Testis (tissue), 3 donors: ENCODE measurements around the gene ZNF136. TPM values are rescaled to one million over a fixed set of nuclear protein-coding genes. Genes with fewer than 3 reads are reported as not detected.

Source experiments
- DNase-seq: peaks from one replicate; pipeline ENCODE4 v3.0.0-alpha.2; 2019
- H3K27ac ChIP-seq, 2 donors: fragments of 200-600 bp; sonication (generic); one replicate each; pipeline ENCODE4 v1.5.1; 2019
- H3K27me3 ChIP-seq: fragments of 200-600 bp; sonication (generic); one replicate; pipeline ENCODE4 v1.5.1; 2019
- H3K36me3 ChIP-seq: fragments of 200-600 bp; sonication (generic); one replicate; pipeline ENCODE4 v1.5.1; 2017; ENCODE audit warnings: low read depth; ENCODE audit errors: missing control alignments
- H3K4me1 ChIP-seq: fragments of 200-600 bp; sonication (generic); one replicate; pipeline ENCODE4 v1.5.1; 2019
- H3K4me3 ChIP-seq, 2 donors: fragments of 200-600 bp; sonication (generic); one replicate each; pipeline ENCODE4 v1.5.1; 2017 to 2019
- H3K9me3 ChIP-seq: fragments of 200-600 bp; sonication (generic); one replicate; pipeline ENCODE4 v1.5.1; 2017
- CTCF ChIP-seq, 3 experiments: fragments of 450-650 bp in 2 of 3; fragments of 200-600 bp in 1 of 3; sonication (generic) in 1 of 3; IDR thresholded peaks; one replicate each; pipeline ENCODE4 v1.5.1; 2016 to 2019; ENCODE audit warnings: antibody characterized with exemption in 3 of 3, mild to moderate bottlenecking in 2 of 3, moderate library complexity in 1 of 3
- POLR2A ChIP-seq: fragments of 450-650 bp; IDR thresholded peaks from one replicate; pipeline ENCODE4 v1.6.1; 2017; ENCODE audit warnings: antibody characterized with exemption, mild to moderate bottlenecking, moderate library complexity
- WGBS, 2 donors: methylation state at CpG; one replicate each; pipeline ENCODE4 v1.1.5; 2018; 5-methylcytosine and 5-hydroxymethylcytosine counted together
- intact Hi-C: fragments of 100-400 bp; cut with DNase I; formaldehyde crosslinking; loops from one replicate; pipeline ENCODE4 v1.15.1; 2023; ENCODE audit warnings: low total_unique reads
- polyA plus RNA-seq: library from polyadenylated mRNA; stranded (reverse); fragments of 350-450 nt; fragmentation: Illumina TruSeq; extraction: RNeasy Lipid Tissue Mini Kit (QIAGEN cat#74804); gene quantifications from one replicate; pipeline ENCODE4 v1.2.3, GENCODE V29; 2014; ENCODE audit warnings: low read depth, low replicate concordance; ENCODE audit not compliant: insufficient read depth
- total RNA-seq, 2 donors: library from RNA; depleted of rRNA; stranded (reverse); fragments of >200 nt; gene quantifications; one replicate each; pipeline ENCODE4 v1.2.3, GENCODE V29; 2016

The ZNF136 gene
- total and polyA plus RNA-seq, 3 donors from 2014 or later: 7.9 to 18.7 (median 14.6) TPM

GRCh38 chr19:12156223-12157058 is 6.5 kb upstream of the ZNF136 start, which contains the start of gene ZNF625:
ZNF625 (minus strand) TSS chr19:12156734; CDS start chr19:12156558, 176 bp downstream.
- peak; percentile 95 for DNase-seq
- Histone ChIP-seq H3K4me3 (peak within 1 kb of the TSS; percentile 78 to 79), H3K4me1 (peaks cover 11% of the 10 kb centered on the region), H3K9me3 (no peaks in the 10 kb centered on the region), H3K27me3 (no peaks in the 10 kb centered on the region), H3K27ac (peak within 1 kb of the TSS; percentile 53 to 77), H3K36me3 (no peaks in the 10 kb centered on the region)
- 0 to 2% methylated on average over 7 to 57 of the region's 58 CpGs for WGBS, 2 donors
- TF ChIP-seq CTCF (IDR thresholded peaks at IDR 0.05) (no peak), POLR2A (no peak)
- intact Hi-C loops: no loop called here

DNA sequence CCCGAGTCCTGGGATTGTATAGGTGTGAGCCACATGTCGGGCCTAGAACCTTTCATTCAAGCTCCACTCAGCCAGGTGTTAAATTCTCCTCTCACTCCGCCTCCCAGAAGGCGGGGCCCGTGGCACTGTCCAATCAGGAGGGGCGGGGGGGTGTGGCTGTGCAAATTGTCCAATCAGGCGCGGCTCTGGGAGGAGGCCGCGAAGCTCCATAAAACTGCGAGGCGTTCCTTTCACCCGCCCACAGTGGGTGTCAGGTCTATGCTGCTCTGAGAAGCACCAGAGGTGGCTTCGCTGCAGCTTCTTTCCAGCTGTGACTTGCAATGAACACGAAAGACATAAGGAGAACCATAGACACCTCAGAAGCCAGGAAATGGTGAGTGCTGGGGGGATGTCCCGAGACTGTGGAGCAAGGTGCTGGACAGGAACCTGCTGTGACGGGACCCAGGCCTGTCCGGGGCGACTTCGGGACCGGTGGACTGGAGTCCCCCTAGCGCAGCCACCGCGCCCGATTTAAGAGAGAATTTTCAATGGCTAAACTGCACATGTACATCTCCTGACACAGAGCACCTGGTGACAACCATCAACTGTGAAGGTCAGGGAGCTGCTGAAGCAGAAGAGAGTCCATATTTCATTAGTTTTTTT is 3.0 kb upstream of the ZNF136 start:
- Histone ChIP-seq H3K4me3 (no peak overlapping the region), H3K36me3 (no peaks in the 10 kb centered on the region), H3K4me1 (peaks cover 25% of the 10 kb centered on the region), H3K9me3 (no peaks in the 10 kb centered on the region), H3K27ac (no peak overlapping the region), H3K27me3 (no peaks in the 10 kb centered on the region)
- TF ChIP-seq CTCF (IDR thresholded peaks at IDR 0.05): no peak
- DNase-seq: peak; percentile 73
- intact Hi-C loops: no loop called here
- WGBS, 2 donors: 64 to 70% methylated on average over 25 of the region's 25 CpGs

DNA sequence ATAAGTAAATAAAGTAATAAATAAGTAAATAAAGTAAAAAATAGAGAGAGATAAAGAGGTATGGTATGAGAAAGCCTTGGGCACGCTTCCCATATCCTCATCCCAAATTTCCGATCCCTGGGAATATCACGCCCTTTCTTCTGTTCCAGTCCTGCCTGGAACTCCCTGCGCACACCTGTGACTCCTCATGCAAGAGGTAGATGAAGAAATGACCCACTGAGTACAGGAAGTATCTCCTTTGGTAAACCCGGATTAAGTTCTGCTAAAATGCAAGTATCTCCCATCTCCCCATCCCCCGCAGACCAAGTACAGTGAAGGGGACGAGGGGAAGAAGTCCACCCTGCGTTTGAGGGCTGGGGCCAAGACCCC is 399 bp upstream of the ZNF136 start:
- peaks cover 26% of the 10 kb centered on the region for H3K4me1 ChIP-seq
- TF ChIP-seq CTCF (IDR thresholded peaks at IDR 0.05): no peak
- no peak for TF ChIP-seq POLR2A
- no peaks in the 10 kb centered on the region for H3K36me3 ChIP-seq
- H3K27me3 ChIP-seq: no peaks in the 10 kb centered on the region
- peak overlapping the region; percentile 70 to 99 for H3K4me3 ChIP-seq
- no peak for DNase-seq
- H3K27ac ChIP-seq: peak overlapping the region; percentile 91 to 92
- intact Hi-C loops: no loop called here
- whole genome bisulfite sequencing, 2 donors: 5 to 9% methylated on average over 8 of the region's 8 CpGs
- no peaks in the 10 kb centered on the region for H3K9me3 ChIP-seq

DNA sequence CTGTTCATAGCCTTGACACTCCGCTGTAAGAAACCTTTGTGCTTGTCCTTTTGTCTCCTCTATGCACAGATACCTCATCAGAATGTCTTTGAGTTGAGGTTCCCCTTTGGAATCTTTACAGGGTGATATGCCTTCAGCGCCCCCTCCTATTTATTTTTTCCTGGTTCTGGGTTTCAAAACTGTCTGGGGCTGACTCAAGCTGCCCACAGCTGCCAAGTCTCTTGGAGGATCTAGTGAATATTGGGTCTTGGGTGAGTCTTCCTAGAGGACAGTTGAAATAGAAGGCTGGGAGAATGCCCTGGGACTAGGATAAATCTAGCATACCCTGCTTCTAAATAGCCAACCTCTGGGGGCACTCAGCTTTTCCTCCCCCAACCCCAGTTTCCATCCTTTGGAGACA is 930 bp downstream of the ZNF136 start:
- no peak for TF ChIP-seq POLR2A
- no peak for TF ChIP-seq CTCF (IDR thresholded peaks at IDR 0.05)
- intact Hi-C loops: no loop called here
- Histone ChIP-seq H3K36me3 (no peaks in the 10 kb centered on the region), H3K4me1 (peaks cover 26% of the 10 kb centered on the region), H3K27me3 (no peaks in the 10 kb centered on the region), H3K27ac (peak overlapping the region in 1 of 2 donors; percentile 91), H3K9me3 (no peaks in the 10 kb centered on the region), H3K4me3 (peak overlapping the region; percentile 70 to 99)
- WGBS, 2 donors: 0 to 7% methylated on average over 2 of the region's 2 CpGs
- no peak for DNase-seq
